Natural killer cell (primary cell): Measurements from ENCODE around the gene VANGL2. TPM values are rescaled to one million over a fixed set of nuclear protein-coding genes. Genes with fewer than 3 reads are reported as not detected.

Experiments
- ATAC-seq, 3 donors: fragments of 150-1000 bp in 2 of 3; fragments of 200-7000 bp in 1 of 3; cut with Tn5 transposase; 1 replicate in 1 of 3; 2 replicates in 2 of 3; pipeline ENCODE4 v1.10.0; 2021; ENCODE audit warnings: mild to moderate bottlenecking in 2 of 3, moderate library complexity in 2 of 3
- DNase-seq, 2 donors: peaks; one replicate each; pipeline versions ENCODE4 v3.0.0 to v3.0.0-alpha.2; 2013 to 2021; ENCODE audit warnings: mixed read lengths in 1 of 2
- H3K27ac ChIP-seq: one replicate; pipeline ENCODE4 v1.5.1; 2013; ENCODE audit warnings: mild to moderate bottlenecking, low read length
- H3K27me3 ChIP-seq: one replicate; pipeline ENCODE4 v1.6.1; 2013; ENCODE audit warnings: low read length; ENCODE audit not compliant: control insufficient read depth, insufficient read depth
- H3K36me3 ChIP-seq: one replicate; pipeline ENCODE4 v1.6.1; 2013; ENCODE audit warnings: low read length; ENCODE audit not compliant: control insufficient read depth, insufficient read depth
- H3K4me1 ChIP-seq: one replicate; pipeline ENCODE4 v1.6.1; 2013; ENCODE audit warnings: low read length; ENCODE audit not compliant: control insufficient read depth, insufficient read depth
- H3K4me3 ChIP-seq: one replicate; pipeline ENCODE4 v1.5.1; 2013; ENCODE audit warnings: low read length
- H3K9me3 ChIP-seq: one replicate; pipeline ENCODE4 v1.6.1; 2013; ENCODE audit warnings: low read length; ENCODE audit not compliant: control insufficient read depth, insufficient read depth
- H3K27ac Mint-ChIP-seq, 2 donors: one replicate each; pipeline ENCODE4 v1.8.0; 2022; ENCODE audit warnings: mild to moderate bottlenecking in 2 of 2, mixed read lengths in 2 of 2, moderate library complexity in 1 of 2
- H3K27me3 Mint-ChIP-seq, 2 donors: one replicate each; pipeline ENCODE4 v1.8.0; 2022; ENCODE audit warnings: low read depth in 2 of 2, mixed read lengths in 2 of 2
- H3K36me3 Mint-ChIP-seq: one replicate; pipeline ENCODE4 v1.8.0; 2022; ENCODE audit warnings: mixed read lengths
- H3K4me1 Mint-ChIP-seq, 2 donors: one replicate each; pipeline ENCODE4 v1.8.0; 2022; ENCODE audit warnings: mixed read lengths in 2 of 2
- H3K4me3 Mint-ChIP-seq: one replicate; pipeline ENCODE4 v1.8.0; 2022; ENCODE audit warnings: mild to moderate bottlenecking, moderate library complexity, mixed read lengths
- H3K9me3 Mint-ChIP-seq, 2 donors: one replicate each; pipeline ENCODE4 v1.8.0; 2022; ENCODE audit warnings: mixed read lengths in 2 of 2
- WGBS: methylation state at CpG from one replicate; pipeline ENCODE4 v1.1.7; 2013; ENCODE audit warnings: missing lambda C conversion rate; ENCODE audit not compliant: insufficient coverage; 5-methylcytosine and 5-hydroxymethylcytosine counted together
- intact Hi-C: fragments of 100-400 bp; cut with micrococcal nuclease; formaldehyde crosslinking; loops from one replicate; pipeline ENCODE4 v1.14.2; 2022
- total RNA-seq, 4 donors: library from RNA; stranded (reverse); fragments of 120-200 nt in 1 of 4; gene quantifications; one replicate each; pipeline versions ENCODE4 v1.2.3 to v1.2.4, GENCODE V29; 2013 to 2022
- TF ChIP-seq, protein P1 (sequence below): fragments of 200-600 bp; IDR thresholded peaks from one replicate; pipeline ENCODE4 v1.8.0; 2022; ENCODE audit warnings: antibody characterized with exemption

VANGL2 gene
- total RNA-seq, 3 donors from 2014 or later (not counting 1 experiment from before 2014, with no cell fraction given), result 0.08 TPM; not detected in 2

DNA sequence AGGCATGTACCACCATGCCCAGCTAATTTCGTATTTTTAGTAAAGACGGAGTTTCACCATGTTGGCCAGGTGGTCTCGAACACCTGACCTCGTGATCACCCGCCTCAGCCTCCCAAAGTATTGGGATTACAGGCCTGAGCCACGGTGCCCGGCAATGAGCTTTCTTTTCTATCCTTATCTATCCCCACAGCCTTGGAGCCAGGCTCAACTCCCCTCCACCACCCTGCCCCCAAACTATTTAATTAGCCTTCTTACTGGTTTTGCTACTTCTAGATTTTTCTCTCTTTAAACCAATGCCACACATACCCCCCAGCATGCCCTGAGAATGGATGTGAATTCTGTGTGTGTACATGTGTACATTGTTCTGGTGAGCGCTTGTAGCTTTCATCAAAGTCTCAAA is 5.7 kb upstream of the VANGL2 start:
- peaks cover 3% of the 10 kb centered on the region for H3K27me3 ChIP-seq
- no peaks in the 10 kb centered on the region for H3K4me1 Mint-ChIP-seq
- TF ChIP-seq, protein P1, sequence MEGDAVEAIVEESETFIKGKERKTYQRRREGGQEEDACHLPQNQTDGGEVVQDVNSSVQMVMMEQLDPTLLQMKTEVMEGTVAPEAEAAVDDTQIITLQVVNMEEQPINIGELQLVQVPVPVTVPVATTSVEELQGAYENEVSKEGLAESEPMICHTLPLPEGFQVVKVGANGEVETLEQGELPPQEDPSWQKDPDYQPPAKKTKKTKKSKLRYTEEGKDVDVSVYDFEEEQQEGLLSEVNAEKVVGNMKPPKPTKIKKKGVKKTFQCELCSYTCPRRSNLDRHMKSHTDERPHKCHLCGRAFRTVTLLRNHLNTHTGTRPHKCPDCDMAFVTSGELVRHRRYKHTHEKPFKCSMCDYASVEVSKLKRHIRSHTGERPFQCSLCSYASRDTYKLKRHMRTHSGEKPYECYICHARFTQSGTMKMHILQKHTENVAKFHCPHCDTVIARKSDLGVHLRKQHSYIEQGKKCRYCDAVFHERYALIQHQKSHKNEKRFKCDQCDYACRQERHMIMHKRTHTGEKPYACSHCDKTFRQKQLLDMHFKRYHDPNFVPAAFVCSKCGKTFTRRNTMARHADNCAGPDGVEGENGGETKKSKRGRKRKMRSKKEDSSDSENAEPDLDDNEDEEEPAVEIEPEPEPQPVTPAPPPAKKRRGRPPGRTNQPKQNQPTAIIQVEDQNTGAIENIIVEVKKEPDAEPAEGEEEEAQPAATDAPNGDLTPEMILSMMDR, result no peak
- no peak overlapping the region for H3K4me3 ChIP-seq
- intact Hi-C loops, result no loop called here
- no peaks in the 10 kb centered on the region for H3K9me3 ChIP-seq
- DNase-seq (no peak), ATAC-seq (no peak)
- no peak overlapping the region for H3K27ac ChIP-seq
- no peaks in the 10 kb centered on the region for H3K36me3 Mint-ChIP-seq
- no peaks in the 10 kb centered on the region for H3K36me3 ChIP-seq
- H3K9me3 Mint-ChIP-seq, result no peaks in the 10 kb centered on the region
- 92% methylated on average over 8 of the region's 8 CpGs for WGBS
- H3K27me3 Mint-ChIP-seq, result peaks cover 16 to 26% of the 10 kb centered on the region in 2 donors
- H3K4me1 ChIP-seq, result no peaks in the 10 kb centered on the region
- H3K27ac Mint-ChIP-seq, result no peak overlapping the region
- no peak overlapping the region for H3K4me3 Mint-ChIP-seq

DNA sequence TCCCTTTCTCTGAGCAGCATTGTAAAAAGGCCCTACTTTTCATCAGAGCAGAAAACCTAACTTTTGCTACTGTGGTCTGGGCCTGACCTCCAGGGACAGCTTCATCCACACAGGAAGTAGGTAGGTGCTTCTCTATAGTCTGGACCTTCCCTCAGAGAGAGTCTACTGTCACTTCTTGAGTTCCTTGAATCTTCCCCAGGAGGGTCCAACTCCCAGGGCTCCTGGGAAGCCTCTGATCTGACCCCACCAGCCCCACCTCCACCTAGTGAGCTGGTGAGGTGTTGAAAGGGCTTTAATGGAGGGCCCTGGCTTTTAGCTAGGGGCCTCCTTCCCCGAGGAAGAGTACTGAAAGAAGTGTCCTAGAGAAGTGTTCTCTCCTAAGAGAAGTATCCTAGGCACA is 2.7 kb upstream of the VANGL2 start:
- Mint-ChIP-seq H3K36me3 (no peaks in the 10 kb centered on the region), H3K4me1 (peaks cover 0 to 21% of the 10 kb centered on the region in 2 donors), H3K27me3 (peaks cover 24 to 35% of the 10 kb centered on the region in 2 donors), H3K4me3 (no peak overlapping the region), H3K9me3 (no peaks in the 10 kb centered on the region), H3K27ac (no peak overlapping the region)
- H3K27ac ChIP-seq, result no peak overlapping the region
- 88% methylated on average over 1 of the region's 1 CpG for WGBS
- ATAC-seq (no peak), DNase-seq (no peak)
- H3K4me1 ChIP-seq, result peaks cover 15% of the 10 kb centered on the region
- no peak overlapping the region for H3K4me3 ChIP-seq
- peaks cover 19% of the 10 kb centered on the region for H3K27me3 ChIP-seq
- no peaks in the 10 kb centered on the region for H3K9me3 ChIP-seq
- intact Hi-C loops, result no loop called here
- TF ChIP-seq, protein P1, result no peak
- no peaks in the 10 kb centered on the region for H3K36me3 ChIP-seq

DNA sequence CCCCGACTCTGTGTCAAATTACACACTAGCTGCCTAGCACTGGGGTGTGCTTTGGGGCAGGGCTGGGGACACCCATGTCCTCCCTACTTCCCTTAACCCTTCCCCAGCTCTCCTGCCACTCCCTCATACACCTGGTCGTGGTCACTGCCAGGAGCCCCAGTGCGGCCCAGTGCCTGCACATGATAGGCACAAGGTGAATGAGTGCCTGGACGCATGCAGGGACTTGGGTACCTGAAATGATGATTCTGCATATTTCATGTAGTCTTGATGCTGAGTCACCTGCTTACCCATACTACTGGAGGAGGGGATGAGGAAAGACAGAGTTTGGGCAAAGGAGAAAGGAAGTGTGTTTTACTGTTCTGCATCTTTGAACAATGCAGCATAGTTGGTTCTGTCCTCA is 1.5 kb upstream of the VANGL2 start:
- no peaks in the 10 kb centered on the region for H3K9me3 Mint-ChIP-seq
- Histone ChIP-seq H3K27me3 (peaks cover 19% of the 10 kb centered on the region), H3K36me3 (no peaks in the 10 kb centered on the region), H3K4me3 (no peak overlapping the region), H3K4me1 (peaks cover 15% of the 10 kb centered on the region), H3K9me3 (no peaks in the 10 kb centered on the region), H3K27ac (no peak overlapping the region)
- DNase-seq, result no peak
- TF ChIP-seq, protein P1, result no peak
- no peak for ATAC-seq
- H3K27me3 Mint-ChIP-seq, result peaks cover 26 to 35% of the 10 kb centered on the region in 2 donors
- 89% methylated on average over 4 of the region's 4 CpGs for WGBS
- intact Hi-C loops, result no loop called here
- no peak overlapping the region for H3K27ac Mint-ChIP-seq
- peak overlapping the region; percentile 5 for H3K4me3 Mint-ChIP-seq
- H3K36me3 Mint-ChIP-seq, result no peaks in the 10 kb centered on the region
- H3K4me1 Mint-ChIP-seq, result peaks cover 0 to 24% of the 10 kb centered on the region in 2 donors

DNA sequence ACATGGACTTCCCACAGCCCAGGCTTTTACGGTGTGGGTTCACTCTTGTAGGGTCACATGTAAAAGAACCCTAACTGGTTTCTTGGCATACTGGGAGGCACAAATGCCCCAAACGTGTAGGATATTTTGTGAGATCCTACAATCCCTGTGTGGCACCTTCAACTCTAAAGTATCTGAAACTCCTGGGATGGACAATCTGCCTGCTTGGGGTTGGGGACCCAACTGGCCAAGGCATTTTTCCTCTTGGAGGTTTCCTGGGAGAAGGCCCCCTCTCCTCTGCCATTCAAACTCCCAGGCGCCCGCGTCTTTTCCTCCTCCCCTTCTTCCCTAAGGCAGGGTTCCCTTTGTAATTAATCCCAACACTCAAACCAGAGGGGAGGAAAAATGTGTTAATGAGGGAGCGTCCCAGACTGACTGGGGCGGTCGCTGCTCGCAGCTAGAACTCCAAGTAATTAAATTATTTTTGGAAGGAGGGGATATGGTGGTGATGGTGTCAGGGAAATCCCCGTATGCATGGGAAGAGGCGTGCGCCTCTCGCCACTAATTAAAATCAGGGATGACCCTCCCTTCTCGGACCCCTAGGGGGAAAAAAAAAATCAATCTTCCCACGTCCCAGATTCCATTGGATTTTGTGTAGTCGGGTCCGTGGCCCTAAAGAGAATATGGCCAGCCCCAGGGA is 681 bp upstream of the VANGL2 start:
- no peak for DNase-seq
- Mint-ChIP-seq H3K9me3 (no peaks in the 10 kb centered on the region), H3K36me3 (no peaks in the 10 kb centered on the region), H3K4me1 (peaks cover 0 to 24% of the 10 kb centered on the region in 2 donors), H3K27me3 (peaks cover 26 to 32% of the 10 kb centered on the region in 2 donors), H3K27ac (no peak overlapping the region), H3K4me3 (peak overlapping the region; percentile 35)
- H3K4me3 ChIP-seq, result peak overlapping the region; percentile 21
- no peak overlapping the region for H3K27ac ChIP-seq
- H3K27me3 ChIP-seq, result peaks cover 19% of the 10 kb centered on the region
- intact Hi-C loops, result no loop called here
- H3K4me1 ChIP-seq, result peaks cover 15% of the 10 kb centered on the region
- no peak for ATAC-seq
- WGBS, result 69% methylated on average over 14 of the region's 17 CpGs
- no peaks in the 10 kb centered on the region for H3K36me3 ChIP-seq
- TF ChIP-seq, protein P1, result no peak
- no peaks in the 10 kb centered on the region for H3K9me3 ChIP-seq
